ENCODE results near the gene SLC2A4RG. TPM values are rescaled to one million over a fixed set of nuclear protein-coding genes. Genes with fewer than 3 reads are reported as not detected.

Gene SLC2A4RG
- total RNA-seq, 1 donor from 2014 or later, result 12.0 TPM

DNA sequence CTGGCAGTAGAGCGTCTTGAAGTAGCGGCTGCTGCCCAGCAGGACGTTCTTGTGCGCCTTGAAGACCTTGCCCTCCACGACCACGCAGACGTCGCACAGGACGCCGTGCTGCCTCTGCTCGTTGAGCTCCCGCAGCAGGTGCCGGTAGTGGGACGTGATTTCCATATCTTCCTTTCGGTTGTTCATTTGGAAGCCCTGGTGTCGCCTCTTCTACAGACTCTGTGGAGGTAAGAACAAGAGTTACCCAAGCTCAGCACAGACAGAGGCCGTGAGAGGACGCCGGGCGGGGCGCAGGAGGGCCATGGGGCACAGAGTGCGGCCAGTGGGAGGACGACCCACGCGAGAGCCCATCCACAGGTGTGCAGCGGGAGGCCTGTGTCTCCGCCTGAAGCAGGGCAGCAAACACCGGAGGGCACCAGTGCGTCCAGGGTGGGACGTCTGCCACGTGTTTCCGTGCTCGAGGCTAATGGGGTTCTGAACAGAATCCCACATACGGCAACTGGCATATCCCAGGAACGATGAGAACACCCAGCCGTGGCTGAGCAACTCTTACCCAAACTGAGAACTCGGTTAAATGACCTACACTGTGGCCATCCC, 51.1 kb downstream of the SLC2A4RG start:
- no peak overlapping the region for H3K9ac ChIP-seq
- no peaks in the 10 kb centered on the region for H4K20me1 ChIP-seq (ENCODE audit: low read depth)
- peaks cover 5% of the 10 kb centered on the region for H3K4me1 ChIP-seq
- peaks cover under 1% of the 10 kb centered on the region for H3K27me3 Mint-ChIP-seq (ENCODE audit: insufficient read depth, low read depth)
- H3F3A ChIP-seq (ENCODE audit: low read depth), result peaks cover 9% of the 10 kb centered on the region
- H3K4me2 ChIP-seq, result no peak overlapping the region
- no peak overlapping the region for H3K4me3 Mint-ChIP-seq
- H3K9me3 Mint-ChIP-seq, result no peaks in the 10 kb centered on the region
- H3K27ac Mint-ChIP-seq, result no peak overlapping the region
- H3K36me3 Mint-ChIP-seq, result no peaks in the 10 kb centered on the region
- H3K4me3 ChIP-seq, result no peak overlapping the region
- H3K79me2 ChIP-seq (ENCODE audit: low read depth), result no peaks in the 10 kb centered on the region
- no peak overlapping the region for H3K27ac ChIP-seq
- peaks cover 31% of the 10 kb centered on the region for H3K4me1 Mint-ChIP-seq
- no peak for DNase-seq (ENCODE audit: low spot score)
- no peaks in the 10 kb centered on the region for H3K36me3 ChIP-seq
- no peaks in the 10 kb centered on the region for H3K27me3 ChIP-seq
- H2AFZ ChIP-seq (replicated peaks), result no peak overlapping the region
- H3K9me3 ChIP-seq (ENCODE audit: low read depth), result no peaks in the 10 kb centered on the region
- TF ChIP-seq CTCF (IDR thresholded peaks at IDR 0.05) (no peak), EZH2phosphoT487 (IDR thresholded peaks at IDR 0.05) (no peak), EZH2 (IDR thresholded peaks at IDR 0.05) (no peak)

GRCh38 chr20:63791497-63792156, 52.1 kb downstream of the SLC2A4RG start:
- Histone ChIP-seq H3K27me3 (no peaks in the 10 kb centered on the region), H3K9me3 (ENCODE audit: low read depth) (no peaks in the 10 kb centered on the region), H3K79me2 (ENCODE audit: low read depth) (no peaks in the 10 kb centered on the region), H3K4me3 (no peak overlapping the region), H3K4me2 (no peak overlapping the region), H3K4me1 (no peaks in the 10 kb centered on the region), H3K27ac (no peak overlapping the region), H3K9ac (no peak overlapping the region), H2AFZ (replicated peaks) (no peak overlapping the region), H3F3A (ENCODE audit: low read depth) (peaks cover 10% of the 10 kb centered on the region), H4K20me1 (ENCODE audit: low read depth) (no peaks in the 10 kb centered on the region), H3K36me3 (no peaks in the 10 kb centered on the region)
- Mint-ChIP-seq H3K27me3 (ENCODE audit: insufficient read depth, low read depth) (no peaks in the 10 kb centered on the region), H3K36me3 (no peaks in the 10 kb centered on the region), H3K4me3 (no peak overlapping the region), H3K27ac (peak overlapping the region; percentile 94), H3K4me1 (peaks cover 22% of the 10 kb centered on the region), H3K9me3 (no peaks in the 10 kb centered on the region)
- TF ChIP-seq CTCF (IDR thresholded peaks at IDR 0.05) (no peak), EZH2phosphoT487 (IDR thresholded peaks at IDR 0.05) (no peak), EZH2 (IDR thresholded peaks at IDR 0.05) (no peak)
- no peak for DNase-seq (ENCODE audit: low spot score)

DNA sequence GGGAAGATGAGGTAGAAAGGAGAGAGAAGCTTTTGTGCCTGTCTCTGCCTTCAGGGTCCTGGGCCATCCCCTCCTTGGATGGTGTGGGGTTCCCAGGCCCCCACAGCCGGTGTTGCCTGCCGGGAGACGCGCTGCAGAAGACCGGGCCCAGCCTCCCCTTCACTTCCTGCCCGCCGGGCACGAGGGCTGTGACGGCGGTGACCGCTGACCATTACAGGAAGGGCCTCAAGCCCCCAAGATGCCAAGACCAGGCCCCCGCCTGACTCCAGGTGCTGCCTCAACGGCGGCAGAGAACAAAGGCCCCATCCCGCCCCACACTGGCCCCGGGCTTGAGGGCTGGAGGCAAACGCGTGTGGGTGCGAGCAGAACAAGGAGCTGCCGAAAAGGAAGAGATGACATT, 53.3 kb downstream of the SLC2A4RG start:
- no peaks in the 10 kb centered on the region for H3K9me3 Mint-ChIP-seq
- no peak for TF ChIP-seq EZH2phosphoT487 (IDR thresholded peaks at IDR 0.05)
- TF ChIP-seq CTCF (IDR thresholded peaks at IDR 0.05), result no peak
- no peak for TF ChIP-seq EZH2 (IDR thresholded peaks at IDR 0.05)
- Histone ChIP-seq H3K9ac (no peak overlapping the region), H3K27ac (no peak overlapping the region), H2AFZ (replicated peaks) (no peak overlapping the region), H3K4me1 (no peaks in the 10 kb centered on the region), H3F3A (ENCODE audit: low read depth) (peaks cover 10% of the 10 kb centered on the region), H3K79me2 (ENCODE audit: low read depth) (no peaks in the 10 kb centered on the region), H3K4me3 (no peak overlapping the region), H3K4me2 (no peak overlapping the region), H3K9me3 (ENCODE audit: low read depth) (no peaks in the 10 kb centered on the region), H4K20me1 (ENCODE audit: low read depth) (no peaks in the 10 kb centered on the region), H3K27me3 (no peaks in the 10 kb centered on the region), H3K36me3 (no peaks in the 10 kb centered on the region)
- H3K4me3 Mint-ChIP-seq, result no peak overlapping the region
- DNase-seq (ENCODE audit: low spot score), result no peak
- no peaks in the 10 kb centered on the region for H3K36me3 Mint-ChIP-seq
- no peaks in the 10 kb centered on the region for H3K27me3 Mint-ChIP-seq (ENCODE audit: insufficient read depth, low read depth)
- peaks cover 15% of the 10 kb centered on the region for H3K4me1 Mint-ChIP-seq
- H3K27ac Mint-ChIP-seq, result no peak overlapping the region

Small RNA genes lying within 50 kb of the gene (small RNA-seq; reads per million reads assigned to genes)
- not detected for gene LIME1
- not detected for gene TNFRSF6B

Other genes starting within 250 kb of the SLC2A4RG start
- gene EEF1A2, start 240.7 kb upstream of the SLC2A4RG start, total RNA-seq (ENCODE audit: low replicate concordance), result 0.54 and 1.5 TPM in 2 replicates
- gene PPDPF, start 219.0 kb upstream of the SLC2A4RG start, total RNA-seq (ENCODE audit: low replicate concordance), result 4.1 and 82.2 TPM in 2 replicates
- not detected in 2 replicates for gene PTK6, start 202.4 kb upstream of the SLC2A4RG start, total RNA-seq (ENCODE audit: low replicate concordance)
- gene SRMS, start 192.0 kb upstream of the SLC2A4RG start, total RNA-seq (ENCODE audit: low replicate concordance), result not detected in 2 replicates
- 0.39 and 9.0 TPM in 2 replicates for gene FNDC11, start 185.6 kb upstream of the SLC2A4RG start, total RNA-seq (ENCODE audit: low replicate concordance)
- gene HELZ2, start 165.5 kb upstream of the SLC2A4RG start, total RNA-seq (ENCODE audit: low replicate concordance), result 2.9 and 17.7 TPM in 2 replicates
- gene GMEB2, start 112.7 kb upstream of the SLC2A4RG start, total RNA-seq (ENCODE audit: low replicate concordance), result 8.0 and 18.6 TPM in 2 replicates
- 3.3 and 6.1 TPM in 2 replicates for gene STMN3, start 86.4 kb upstream of the SLC2A4RG start, total RNA-seq (ENCODE audit: low replicate concordance)
- 6.0 and 16.7 TPM in 2 replicates for gene RTEL1, start 81.5 kb upstream of the SLC2A4RG start, total RNA-seq (ENCODE audit: low replicate concordance)
- 0.25 TPM in 1 of 2 replicates, not detected in the other for gene TNFRSF6B, start 43.1 kb upstream of the SLC2A4RG start, total RNA-seq (ENCODE audit: low replicate concordance)
- 18.3 and 32.6 TPM in 2 replicates for gene ARFRP1, start 31.8 kb upstream of the SLC2A4RG start, total RNA-seq (ENCODE audit: low replicate concordance)
- gene ZGPAT, start 31.7 kb upstream of the SLC2A4RG start, total RNA-seq (ENCODE audit: low replicate concordance), result 8.2 and 26.8 TPM in 2 replicates
- gene LIME1, start 3.1 kb upstream of the SLC2A4RG start, total RNA-seq (ENCODE audit: low replicate concordance), result 0.47 and 10.9 TPM in 2 replicates
- 8.1 and 13.9 TPM in 2 replicates for gene ZBTB46, start 91.5 kb downstream of the SLC2A4RG start, total RNA-seq (ENCODE audit: low replicate concordance)
- not detected in 2 replicates for gene ABHD16B, start 121.7 kb downstream of the SLC2A4RG start, total RNA-seq (ENCODE audit: low replicate concordance)
- gene TPD52L2, start 125.5 kb downstream of the SLC2A4RG start, total RNA-seq (ENCODE audit: low replicate concordance), result 66.6 and 80.1 TPM in 2 replicates
- 17.2 and 37.9 TPM in 2 replicates for gene DNAJC5, start 155.3 kb downstream of the SLC2A4RG start, total RNA-seq (ENCODE audit: low replicate concordance)
- gene UCKL1, start 216.6 kb downstream of the SLC2A4RG start, total RNA-seq (ENCODE audit: low replicate concordance), result 10.8 and 22.7 TPM in 2 replicates
- 2.9 and 11.4 TPM in 2 replicates for gene ZNF512B, start 230.2 kb downstream of the SLC2A4RG start, total RNA-seq (ENCODE audit: low replicate concordance)
- 0.19 and 4.9 TPM in 2 replicates for gene SAMD10, start 239.9 kb downstream of the SLC2A4RG start, total RNA-seq (ENCODE audit: low replicate concordance)
- 51.9 and 77.0 TPM in 2 replicates for gene PRPF6, start 241.4 kb downstream of the SLC2A4RG start, total RNA-seq (ENCODE audit: low replicate concordance)